H1 (cell line): ENCODE measurements around the gene RAD51D. TPM values are rescaled to one million over a fixed set of nuclear protein-coding genes. Genes with fewer than 3 reads are reported as not detected.

Experiments used
- CTCF ChIA-PET: fragments of 300-600 bp; sonication (Branson Sonifier 250); formaldehyde crosslinking; loops from one replicate; lab custom pipeline; 2021; ENCODE audit not compliant: partially characterized antibody; lab: Charles Lee
- POLR2A ChIA-PET: fragments of 300-600 bp; sonication (Branson Sonifier 250); formaldehyde crosslinking; loops from one replicate; lab custom pipeline; 2021; ENCODE audit warnings: inconsistent platforms; ENCODE audit not compliant: partially characterized antibody; lab: Charles Lee
- DNase-seq, 2 experiments: peaks; one replicate each; pipeline versions ENCODE4 v3.0.0 to v3.0.0-alpha.2; 2010 to 2022; ENCODE audit warnings: low spot score in 2 of 2, low read depth in 1 of 2, mixed read lengths in 1 of 2
- FAIRE-seq: peaks from 2 replicates; lab custom pipeline; 2011; peaks lifted over from hg19 to GRCh38; lab: Jason Lieb, UNC
- H2AFZ ChIP-seq: 2 replicates; pipeline ENCODE4 v1.8.1; 2012; ENCODE audit warnings: low read length, inconsistent platforms
- H2AK5ac ChIP-seq: 2 replicates; pipeline ENCODE4 v1.6.1; 2013; ENCODE audit warnings: low read depth, low read length
- H2BK120ac ChIP-seq: replicated peaks from 2 replicates; pipeline ENCODE3; 2013; ENCODE audit warnings: low read depth, low read length, inconsistent platforms
- H2BK12ac ChIP-seq: 2 replicates; pipeline ENCODE4 v1.6.1; 2013; ENCODE audit warnings: low read depth, low read length
- H2BK15ac ChIP-seq: 2 replicates; pipeline ENCODE4 v1.6.1; 2013; ENCODE audit warnings: low read length
- H2BK20ac ChIP-seq: 2 replicates; pipeline ENCODE4 v1.6.1; 2013; ENCODE audit warnings: low read length
- H2BK5ac ChIP-seq: 2 replicates; pipeline ENCODE4 v1.6.1; 2013; ENCODE audit warnings: low read depth, low read length
- H3K14ac ChIP-seq: 2 replicates; pipeline ENCODE4 v1.6.1; 2013; ENCODE audit warnings: inconsistent platforms; ENCODE audit not compliant: insufficient read length
- H3K18ac ChIP-seq: 2 replicates; pipeline ENCODE4 v1.6.1; 2013; ENCODE audit warnings: low read length; ENCODE audit errors: extremely low read depth
- H3K23ac ChIP-seq: 2 replicates; pipeline ENCODE4 v1.6.1; 2013; ENCODE audit warnings: inconsistent platforms; ENCODE audit not compliant: insufficient read length
- H3K23me2 ChIP-seq: 2 replicates; pipeline ENCODE4 v1.6.1; 2013; ENCODE audit warnings: low read depth, low read length
- H3K27ac ChIP-seq: 2 replicates; pipeline ENCODE4 v1.6.1; 2011; ENCODE audit warnings: low read depth, low read length, inconsistent platforms
- H3K27me3 ChIP-seq, 4 experiments: replicated peaks in 1 of 4; 1 replicate in 1 of 4; 2 replicates in 3 of 4; pipeline versions ENCODE4 v1.6.1 to v1.8.1; 2011 to 2013; ENCODE audit warnings: low read length in 3 of 4, mild to moderate bottlenecking in 3 of 4, inconsistent platforms in 2 of 4, mixed read lengths in 2 of 4, moderate library complexity in 1 of 4; ENCODE audit not compliant: control insufficient read depth in 3 of 4, insufficient read depth in 3 of 4; ENCODE audit errors: extremely low read depth in 1 of 4
- H3K36me3 ChIP-seq, 4 experiments: 2 replicates each; pipeline versions ENCODE4 v1.6.1 to v1.8.1; 2011 to 2013; ENCODE audit warnings: mild to moderate bottlenecking in 4 of 4, low read length in 3 of 4, moderate library complexity in 2 of 4, control low read depth in 1 of 4, inconsistent platforms in 1 of 4; ENCODE audit not compliant: insufficient read depth in 4 of 4, control insufficient read depth in 2 of 4
- H3K4ac ChIP-seq: replicated peaks from 2 replicates; pipeline ENCODE3; 2013; ENCODE audit warnings: low read length, low read depth, mixed read lengths, inconsistent platforms; ENCODE audit not compliant: insufficient read length
- H3K4me1 ChIP-seq, 4 experiments: replicated peaks in 1 of 4; 1 replicate in 1 of 4; 2 replicates in 3 of 4; pipeline versions ENCODE4 v1.6.1 to v1.8.1; 2011 to 2013; ENCODE audit warnings: low read length in 3 of 4, inconsistent platforms in 2 of 4, mixed read lengths in 1 of 4; ENCODE audit not compliant: insufficient read depth in 4 of 4, control insufficient read depth in 3 of 4
- H3K4me2 ChIP-seq, 2 experiments: 2 replicates each; pipeline versions ENCODE4 v1.6.1 to v1.8.1; 2011 to 2013; ENCODE audit warnings: low read depth in 2 of 2, low read length in 2 of 2, control low read depth in 1 of 2, inconsistent platforms in 1 of 2, mild to moderate bottlenecking in 1 of 2; ENCODE audit not compliant: insufficient read depth in 1 of 2
- H3K4me3 ChIP-seq, 4 experiments: fragments of 200-600, 300-600 bp in 1 of 4; sonication (generic), shearing (Covaris generic), sonication (Bioruptor Twin) in 1 of 4; 2 replicates each; pipeline versions ENCODE4 v1.5.1 to v1.8.1; 2011 to 2016; ENCODE audit warnings: low read length in 4 of 4, low read depth in 3 of 4, control low read depth in 2 of 4, inconsistent platforms in 2 of 4, mild to moderate bottlenecking in 2 of 4, mixed read lengths in 1 of 4, moderate library complexity in 1 of 4; ENCODE audit not compliant: insufficient read depth in 2 of 4; ENCODE audit errors: extremely low read depth in 1 of 4
- H3K56ac ChIP-seq: replicated peaks from 2 replicates; pipeline ENCODE3; 2013; ENCODE audit warnings: low read depth, mild to moderate bottlenecking, mixed read lengths, low read length, inconsistent platforms; ENCODE audit not compliant: insufficient read length
- H3K79me1 ChIP-seq: 2 replicates; pipeline ENCODE4 v1.6.1; 2013; ENCODE audit warnings: low read depth, low read length, control low read depth
- H3K79me2 ChIP-seq, 2 experiments: 2 replicates each; pipeline versions ENCODE4 v1.6.1 to v1.8.1; 2012 to 2013; ENCODE audit warnings: low read length in 2 of 2, mild to moderate bottlenecking in 2 of 2, inconsistent platforms in 1 of 2; ENCODE audit not compliant: insufficient read depth in 2 of 2, control insufficient read depth in 1 of 2
- H3K9ac ChIP-seq, 4 experiments: replicated peaks in 1 of 4; 1 replicate in 1 of 4; 2 replicates in 3 of 4; pipeline versions ENCODE4 v1.6.1 to v1.8.1; 2011 to 2013; ENCODE audit warnings: low read depth in 3 of 4, low read length in 3 of 4, control low read depth in 2 of 4, mild to moderate bottlenecking in 2 of 4, moderate library complexity in 2 of 4, inconsistent platforms in 1 of 4; ENCODE audit errors: extremely low read depth in 1 of 4
- H3K9me3 ChIP-seq, 2 experiments: 2 replicates each; pipeline versions ENCODE4 v1.6.1 to v1.8.1; 2012 to 2013; ENCODE audit warnings: mild to moderate bottlenecking in 2 of 2, moderate library complexity in 2 of 2, control low read depth in 1 of 2, inconsistent platforms in 1 of 2, low read depth in 1 of 2, low read length in 1 of 2, mixed read lengths in 1 of 2; ENCODE audit not compliant: insufficient read depth in 2 of 2
- H4K20me1 ChIP-seq, 2 experiments: replicated peaks in 1 of 2; 2 replicates each; pipeline versions ENCODE3 to v1.8.1; 2011 to 2013; ENCODE audit warnings: inconsistent platforms in 2 of 2, low read length in 2 of 2, mild to moderate bottlenecking in 1 of 2; ENCODE audit not compliant: insufficient read depth in 2 of 2, control insufficient read depth in 1 of 2
- H4K5ac ChIP-seq: 2 replicates; pipeline ENCODE4 v1.6.1; 2013; ENCODE audit warnings: low read length, low read depth, mixed read lengths, inconsistent platforms; ENCODE audit not compliant: insufficient read length
- H4K8ac ChIP-seq: 2 replicates; pipeline ENCODE4 v1.8.0; 2013; ENCODE audit warnings: mild to moderate bottlenecking, moderate library complexity, low read length, inconsistent platforms; ENCODE audit not compliant: insufficient read depth; ENCODE audit errors: extremely low read depth
- H4K91ac ChIP-seq: replicated peaks from 2 replicates; pipeline ENCODE3; 2013; ENCODE audit warnings: low read length, mixed read lengths, inconsistent platforms; ENCODE audit not compliant: insufficient read length
- BRCA1 ChIP-seq: IDR thresholded peaks from 2 replicates; pipeline ENCODE4 v1.6.1; 2012; ENCODE audit warnings: low read depth, low read length, improper control_type of control experiment
- CBX5 ChIP-seq: fragments of 300-800, 300-1000 bp; sonication (generic); IDR thresholded peaks from 2 replicates; pipeline ENCODE4 v1.7.1; 2016; ENCODE audit warnings: antibody characterized with exemption, low read length, low read depth
- SUZ12 ChIP-seq: fragments of 200-600 bp; sonication (generic); IDR thresholded peaks from 2 replicates; pipeline ENCODE4 v1.6.1; 2012; ENCODE audit warnings: mild to moderate bottlenecking, inconsistent platforms, low read length, moderate library complexity, mixed read lengths
- YY1 ChIP-seq: IDR thresholded peaks from 2 replicates; pipeline ENCODE4 v1.6.1; 2011; ENCODE audit warnings: low read depth, mild to moderate bottlenecking, low read length
- WGBS, 2 experiments: shearing (Covaris generic) in 1 of 2; methylation state at CpG; one replicate each; pipeline versions ENCODE4 v1.1.6 to v1.1.7; 2013 to 2015; ENCODE audit warnings: low lambda C conversion rate in 2 of 2, mixed read lengths in 2 of 2, inconsistent platforms in 1 of 2, low coverage in 1 of 2, missing lambda C conversion rate in 1 of 2; ENCODE audit not compliant: insufficient replicate concordance in 2 of 2, insufficient coverage in 1 of 2, insufficient read length in 1 of 2; ENCODE audit errors: extremely low coverage in 1 of 2, missing lambda C conversion rate in 1 of 2; 5-methylcytosine and 5-hydroxymethylcytosine counted together
- polyA plus RNA-seq, 7 experiments: library from polyadenylated mRNA; depleted of rRNA in 3 of 7; stranded (reverse) in 5 of 7; unstranded in 2 of 7; fragments of >200 nt in 5 of 7; fragments of 200-250 nt in 2 of 7; gene quantifications; 1 replicate in 5 of 7; 2 replicates in 1 of 7; 4 replicates in 1 of 7; pipeline versions ENCODE4 v1.2.1 to v1.2.3, GENCODE V29; 2011 to 2013; ENCODE audit warnings: missing spikeins in 2 of 7, mixed read lengths in 2 of 7
- total RNA-seq: library from RNA; stranded (reverse); fragmentation: NEBNext Ultra II Directional; extraction: Animal tissue kit (Norgen Biotek cat#: 25700); gene quantifications from 2 replicates; pipeline ENCODE4 v1.2.1, GENCODE V29; 2021

RAD51D gene
- total and polyA plus RNA-seq, 2 of the 8 experiments (the other 6 are each of a cell fraction or from before 2014, with no cell fraction given) = 10.2 to 12.9 TPM

DNA sequence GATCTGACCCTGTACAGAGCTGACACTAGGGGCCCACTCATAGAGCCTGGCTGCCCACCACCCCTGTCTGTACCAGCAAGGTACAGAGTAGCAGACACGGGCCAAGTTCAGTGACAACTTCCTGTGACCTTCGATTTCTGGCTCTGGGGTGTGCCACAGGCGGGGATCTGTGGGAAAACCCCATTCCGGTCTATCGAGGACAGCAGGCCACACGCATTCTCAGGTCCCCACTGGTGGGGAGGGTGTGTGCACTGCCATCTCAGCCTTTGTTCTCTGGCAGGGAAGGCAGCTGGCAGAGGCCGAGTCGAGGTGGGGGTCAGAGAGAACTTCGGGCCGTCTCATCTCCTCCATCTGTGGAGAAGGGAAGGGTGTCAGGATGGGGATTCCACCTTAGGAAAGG lies 12.4 kb upstream of the RAD51D start:
- TF ChIP-seq CBX5 (no peak), BRCA1 (no peak), SUZ12 (no peak), YY1 (no peak)
- H3K79me2 ChIP-seq = no peaks in the 10 kb centered on the region
- no peak overlapping the region for H3K4me3 ChIP-seq
- H3K9me3 ChIP-seq = peaks cover 0 to 3% of the 10 kb centered on the region in 2 experiments; a peak in 1 of 4 replicates
- H4K20me1 ChIP-seq = peaks cover 5 to 25% of the 10 kb centered on the region in 2 experiments
- H2BK5ac ChIP-seq = no peak overlapping the region
- H3K23me2 ChIP-seq = no peaks in the 10 kb centered on the region
- H3K4me2 ChIP-seq = no peak overlapping the region
- no peak overlapping the region for H3K56ac ChIP-seq
- H3K9ac ChIP-seq = no peak overlapping the region
- POLR2A ChIA-PET = interaction anchor here (0.9 to 7.5 kb wide), 3 partner anchors 7 to 13 kb away, joined by 4 to 84 read pairs (median 5); partner anchors contain the start of genes FNDC8, NLE1 and RAD51D
- H3K18ac ChIP-seq = no peak overlapping the region
- no peaks in the 10 kb centered on the region for H3K4me1 ChIP-seq
- H3K79me1 ChIP-seq = no peaks in the 10 kb centered on the region
- FAIRE-seq (no peak), DNase-seq (no peak)
- peaks cover 40 to 62% (median 57%) of the 10 kb centered on the region in 4 experiments for H3K36me3 ChIP-seq
- H3K14ac ChIP-seq = no peak overlapping the region
- CTCF ChIA-PET = no interaction called here
- H2AK5ac ChIP-seq = no peak overlapping the region
- H4K91ac ChIP-seq = no peak overlapping the region
- H2BK120ac ChIP-seq = no peak overlapping the region
- WGBS, 2 experiments = 87% methylated on average over 10 of the region's 10 CpGs; no CpG with 5 or more reads in 1 of the 2 experiments
- H3K23ac ChIP-seq = no peak overlapping the region
- peaks cover 0 to 2% (median 0%) of the 10 kb centered on the region in 4 experiments; a peak in 2 of 7 replicates for H3K27me3 ChIP-seq
- H2AFZ ChIP-seq = no peak overlapping the region
- no peak overlapping the region for H3K4ac ChIP-seq
- no peak overlapping the region for H3K27ac ChIP-seq
- no peak overlapping the region for H4K8ac ChIP-seq
- H2BK15ac ChIP-seq = no peak overlapping the region
- no peak overlapping the region for H2BK12ac ChIP-seq
- no peak overlapping the region for H2BK20ac ChIP-seq
- no peak overlapping the region for H4K5ac ChIP-seq
